ENCODE results near the gene CYFIP2.

The CYFIP2 gene

GRCh38 chr5:157326440-157327005 lies 60.6 kb downstream of the CYFIP2 start:
- DNase-seq (ENCODE audit: low read depth), result no peak

- no peak for DNase-seq (ENCODE audit: low read depth)
These were observed 61.8 kb downstream of the CYFIP2 start for GRCh38 chr5:157327771-157328170.

- peak; percentile 98 for DNase-seq (ENCODE audit: low read depth)
These were observed 62.5 kb downstream of the CYFIP2 start for GRCh38 chr5:157328277-157328912.

- no peak for DNase-seq (ENCODE audit: low read depth)
These were observed 65.9 kb downstream of the CYFIP2 start for GRCh38 chr5:157331807-157332206.

- DNase-seq (ENCODE audit: low read depth), result no peak
These were observed 69.9 kb downstream of the CYFIP2 start for GRCh38 chr5:157335534-157336422.

GRCh38 chr5:157336423-157336744 lies 70.5 kb downstream of the CYFIP2 start:
- no peak for DNase-seq (ENCODE audit: low read depth)

- no peak for DNase-seq (ENCODE audit: low read depth)
These were observed 73.5 kb downstream of the CYFIP2 start for GRCh38 chr5:157339409-157339808.

- DNase-seq (ENCODE audit: low read depth), result peak; percentile 32
These were observed 77.0 kb downstream of the CYFIP2 start for GRCh38 chr5:157342822-157343402.

- no peak for DNase-seq (ENCODE audit: low read depth)
These were observed 78.2 kb downstream of the CYFIP2 start for GRCh38 chr5:157343842-157344790.

GRCh38 chr5:157345067-157345466 lies 79.1 kb downstream of the CYFIP2 start:
- DNase-seq (ENCODE audit: low read depth), result no peak

GRCh38 chr5:157345485-157345884 lies 79.6 kb downstream of the CYFIP2 start:
- DNase-seq (ENCODE audit: low read depth), result no peak

- DNase-seq (ENCODE audit: low read depth), result peak; percentile 17
These were observed 81.6 kb downstream of the CYFIP2 start for GRCh38 chr5:157347301-157348048.

GRCh38 chr5:157348049-157348400 lies 82.1 kb downstream of the CYFIP2 start:
- no peak for DNase-seq (ENCODE audit: low read depth)

GRCh38 chr5:157350939-157351801 lies 85.2 kb downstream of the CYFIP2 start:
- DNase-seq (ENCODE audit: low read depth), result no peak

- no peak for DNase-seq (ENCODE audit: low read depth)
These were observed 85.8 kb downstream of the CYFIP2 start for GRCh38 chr5:157351802-157352092.

GRCh38 chr5:157352756-157353340 lies 86.9 kb downstream of the CYFIP2 start:
- DNase-seq (ENCODE audit: low read depth), result no peak

- DNase-seq (ENCODE audit: low read depth), result no peak
These were observed 88.9 kb downstream of the CYFIP2 start for GRCh38 chr5:157354800-157355199.

- DNase-seq (ENCODE audit: low read depth), result no peak
These were observed 90.7 kb downstream of the CYFIP2 start for GRCh38 chr5:157356576-157356975.

- DNase-seq (ENCODE audit: low read depth), result no peak
These were observed 91.9 kb downstream of the CYFIP2 start for GRCh38 chr5:157357823-157358222.

GRCh38 chr5:157358871-157359270 lies 92.9 kb downstream of the CYFIP2 start:
- no peak for DNase-seq (ENCODE audit: low read depth)

Data from amniotic epithelial cell (primary cell).